KBM-7 (cell line): Measurements from ENCODE around the gene ZNF75A.

Source experiments
- DNase-seq: peaks from one replicate; pipeline ENCODE4 v3.0.0-alpha.2; 2015
- in situ Hi-C: fragments of 300-500 bp; cut with MboI; formaldehyde crosslinking; loops from 2 replicates; pipeline ENCODE4 v1.14.3; 2020; ENCODE audit warnings: low sequenced_read_pairs, low pct_unique_long_range_greater_than_20kb, mixed read lengths

ZNF75A gene

DNA sequence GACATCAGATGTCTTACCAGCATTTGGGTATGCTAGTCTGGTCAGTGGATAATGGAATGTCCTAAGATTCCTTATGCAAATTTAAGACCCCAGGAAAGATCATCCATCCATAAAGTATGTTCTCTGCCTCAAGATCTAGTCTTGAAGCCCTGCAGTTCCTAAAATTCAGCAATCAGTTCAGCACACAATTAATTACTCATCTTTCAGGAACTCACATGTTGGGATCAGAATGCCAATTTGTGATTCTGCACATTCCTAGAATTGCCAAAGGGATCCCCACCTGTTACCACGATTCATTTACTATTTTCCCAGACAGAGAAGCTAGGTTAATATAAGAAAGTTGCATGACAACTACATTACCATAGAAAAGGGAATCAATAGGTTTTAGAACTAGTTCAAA, 53.6 kb downstream of the ZNF75A start:
- in situ Hi-C loops = no loop called here
- DNase-seq = no peak

DNA sequence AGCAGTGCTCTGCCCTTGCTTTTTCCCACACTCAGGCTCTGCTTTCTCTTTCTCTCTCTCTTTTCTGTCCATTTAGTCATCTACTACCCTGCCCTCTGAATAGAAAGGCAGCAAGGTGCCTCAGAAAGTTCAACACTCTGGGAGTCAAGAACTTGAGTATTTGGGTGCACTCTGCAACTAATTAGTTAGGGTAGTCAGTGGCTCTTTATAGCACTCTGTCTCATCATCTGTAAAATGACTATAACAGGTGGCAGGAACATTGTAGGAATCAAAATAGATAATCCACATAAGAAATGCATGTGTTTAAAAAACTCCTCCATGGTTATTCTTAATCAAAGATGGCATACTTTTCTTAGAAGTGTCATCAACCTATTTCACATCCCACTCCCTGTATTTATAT, 57.6 kb downstream of the ZNF75A start:
- in situ Hi-C loops = no loop called here
- DNase-seq = no peak

DNA sequence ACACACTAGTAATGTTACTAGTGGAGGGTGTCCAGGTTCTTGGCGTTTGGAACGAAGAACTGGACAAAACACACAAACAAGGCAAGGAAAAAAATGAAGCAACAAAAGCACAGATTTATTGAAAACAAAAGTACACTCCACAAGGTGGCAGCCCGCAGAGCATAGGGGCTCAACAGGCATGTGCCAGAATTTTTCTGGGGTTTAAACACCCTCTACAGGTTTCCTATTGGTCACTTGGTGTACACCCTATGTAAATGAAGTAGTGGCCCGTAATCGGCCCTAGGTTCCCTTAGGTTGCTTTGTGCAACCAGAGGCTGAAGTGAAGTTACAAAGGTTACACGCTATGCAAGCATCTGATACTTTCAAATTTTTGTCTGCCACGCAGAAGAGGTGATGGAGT, 58.5 kb downstream of the ZNF75A start:
- DNase-seq = no peak

DNA sequence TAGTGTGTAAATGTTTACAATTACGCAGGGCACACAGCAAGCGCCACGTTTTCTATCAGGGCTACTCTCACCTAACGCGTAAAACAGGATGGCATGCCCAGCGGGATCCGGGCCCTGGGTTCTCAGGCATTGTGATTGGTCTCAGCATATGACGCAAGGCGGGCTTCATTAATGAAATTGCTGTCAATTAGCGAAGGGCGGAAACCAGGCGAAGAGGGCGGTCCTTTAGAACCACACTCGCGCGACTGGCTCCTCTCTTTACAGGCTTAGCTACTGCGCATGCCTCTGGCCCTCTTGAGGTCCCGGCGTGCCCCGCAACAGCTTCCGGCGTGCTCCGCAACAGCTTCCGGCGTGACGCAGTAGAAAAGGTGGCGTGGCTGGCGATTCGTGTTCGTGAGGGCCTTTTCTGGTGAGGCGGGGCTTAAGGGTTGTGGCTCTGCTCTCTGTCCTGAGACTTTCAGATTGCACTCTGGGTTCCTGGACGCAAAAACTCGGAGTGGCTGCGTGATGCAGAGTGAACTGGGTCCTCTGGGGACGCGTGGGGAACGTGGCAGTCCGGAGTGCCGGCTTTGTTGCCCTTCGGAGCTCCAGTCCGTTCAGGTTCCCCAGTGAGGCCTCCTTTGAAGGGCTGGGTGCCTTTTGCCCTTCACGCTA, 59.6 kb downstream of the ZNF75A start:
- in situ Hi-C loops = no loop called here
- no peak for DNase-seq

More for the DNA sequence above, 58.5 kb downstream of the ZNF75A start:
- in situ Hi-C loops = no loop called here
